HepG2 (cell line): ENCODE measurements around the gene ZNF548. TPM values are rescaled to one million over a fixed set of nuclear protein-coding genes. Genes with fewer than 3 reads are reported as not detected.

Experiments used
- ATAC-seq: fragments of 200-7000 bp; cut with Tn5 transposase; 3 replicates; pipeline ENCODE4 v1.9.1; 2020; ENCODE audit warnings: mild to moderate bottlenecking, moderate library complexity
- BruUV-seq: library from RNA; stranded (reverse); fragments of 400-500 nt; replicated peaks from 2 replicates; lab custom pipeline; 2021; lab: Mats Ljungman, UMichigan
- CTCF ChIA-PET: fragments of 300-600 bp; formaldehyde crosslinking; extraction: SDS; loops from one replicate; lab custom pipeline; 2021; ENCODE audit warnings: low total read pairs, inconsistent platforms, low intra/inter-chr PET ratio; lab: Yijun Ruan, JAX
- POLR2A ChIA-PET: fragments of 350-600 bp; sonication (Branson Sonifier 250); formaldehyde crosslinking; loops from one replicate; lab custom pipeline; 2020; ENCODE audit warnings: antibody characterized with exemption, inconsistent platforms; lab: Yijun Ruan, JAX
- DNase-seq: peaks from one replicate; pipeline ENCODE4 v3.0.0-alpha.2; 2015; ENCODE audit warnings: low spot score
- FAIRE-seq: peaks from 3 replicates; lab custom pipeline; 2011; peaks lifted over from hg19 to GRCh38; lab: Jason Lieb, UNC
- H2AFZ ChIP-seq: one replicate; pipeline ENCODE4 v1.6.1; 2011; ENCODE audit warnings: low read length, inconsistent platforms
- H3K27ac ChIP-seq: fragments of 300-600 bp; 3 replicates; pipeline ENCODE4 v1.8.0; 2011; ENCODE audit warnings: mixed run types, mild to moderate bottlenecking, mixed read lengths, low read length, inconsistent platforms; ENCODE audit not compliant: insufficient read depth; ENCODE audit errors: extremely low read length
- H3K27me3 ChIP-seq, 2 experiments: fragments of 200-600 bp in 1 of 2; 2 replicates in 1 of 2; 3 replicates in 1 of 2; pipeline versions ENCODE4 v1.6.0 to v1.8.0; 2011; ENCODE audit warnings: low read length in 2 of 2, mild to moderate bottlenecking in 2 of 2, moderate library complexity in 2 of 2, inconsistent platforms in 1 of 2; ENCODE audit not compliant: insufficient read depth in 2 of 2, control insufficient read depth in 1 of 2
- H3K36me3 ChIP-seq, 2 experiments: fragments of 200-600 bp in 1 of 2; replicated peaks in 1 of 2; 2 replicates in 1 of 2; 3 replicates in 1 of 2; pipeline versions ENCODE4 v1.5.1 to v1.8.0; 2011; ENCODE audit warnings: low read length in 2 of 2, inconsistent platforms in 1 of 2; ENCODE audit not compliant: insufficient read depth in 2 of 2, control insufficient read depth in 1 of 2
- H3K4me1 ChIP-seq: 2 replicates; pipeline ENCODE4 v1.5.1; 2012; ENCODE audit warnings: low read length, inconsistent platforms; ENCODE audit not compliant: insufficient read depth
- H3K4me2 ChIP-seq: 2 replicates; pipeline ENCODE4 v1.6.0; 2011; ENCODE audit warnings: low read depth, low read length, inconsistent platforms
- H3K4me3 ChIP-seq, 3 experiments: fragments of 200-600 bp in 1 of 3; sonication (generic), shearing (Covaris generic) in 1 of 3; replicated peaks in 1 of 3; 2 replicates each; pipeline ENCODE4 v1.5.1; 2011 to 2016; ENCODE audit warnings: low read length in 3 of 3, inconsistent platforms in 2 of 3, low read depth in 2 of 3, mild to moderate bottlenecking in 2 of 3, control low read depth in 1 of 3, mixed read lengths in 1 of 3; ENCODE audit not compliant: insufficient read depth in 1 of 3
- H3K79me2 ChIP-seq: one replicate; pipeline ENCODE4 v1.6.1; 2011; ENCODE audit warnings: low read length, inconsistent platforms; ENCODE audit not compliant: insufficient read depth
- H3K9ac ChIP-seq: 2 replicates; pipeline ENCODE4 v1.6.0; 2011; ENCODE audit warnings: mild to moderate bottlenecking, low read depth, low read length, inconsistent platforms; ENCODE audit not compliant: insufficient read depth
- H3K9me3 ChIP-seq: 2 replicates; pipeline ENCODE4 v1.5.1; 2012; ENCODE audit warnings: mild to moderate bottlenecking, low read length
- H4K20me1 ChIP-seq: 2 replicates; pipeline ENCODE4 v1.6.0; 2011; ENCODE audit warnings: inconsistent platforms, mild to moderate bottlenecking, low read length, moderate library complexity; ENCODE audit not compliant: insufficient read depth
- ARNT2 ChIP-seq: sonication (generic); formaldehyde crosslinking; IDR thresholded peaks from 2 replicates; pipeline ENCODE4 v1.8.0; 2022; ENCODE audit warnings: mild to moderate bottlenecking, low read depth, missing genetic modification reagents, moderate library complexity
- ETV5 ChIP-seq: IDR thresholded peaks from 2 replicates; pipeline ENCODE4 v1.6.1; 2018; ENCODE audit warnings: missing biosample characterization, missing genetic modification reagents, inconsistent platforms, borderline replicate concordance
- FOXK2 ChIP-seq: fragments of 450-650 bp; IDR thresholded peaks from 2 replicates; pipeline ENCODE4 v1.6.1; 2016
- HNRNPL ChIP-seq: fragments of 200-400 bp; formaldehyde crosslinking; IDR thresholded peaks from 2 replicates; pipeline ENCODE4 v1.6.1; 2017; ENCODE audit warnings: mild to moderate bottlenecking, low read depth, low read length
- JARID2 ChIP-seq: sonication (generic); formaldehyde crosslinking; IDR thresholded peaks from 2 replicates; pipeline ENCODE4 v1.8.1; 2023; ENCODE audit warnings: missing genetic modification reagents, inconsistent platforms; ENCODE audit not compliant: insufficient replicate concordance
- KDM4B ChIP-seq: sonication (generic); formaldehyde crosslinking; IDR thresholded peaks from 2 replicates; pipeline ENCODE4 v1.4.0; 2020; ENCODE audit warnings: missing genetic modification reagents
- KLF15 ChIP-seq: sonication (generic); formaldehyde crosslinking; IDR thresholded peaks from 2 replicates; pipeline ENCODE4 v1.8.1; 2023; ENCODE audit warnings: borderline replicate concordance, mild to moderate bottlenecking, inconsistent platforms, missing genetic modification reagents, mixed read lengths
- KMT2A ChIP-seq: sonication (generic); formaldehyde crosslinking; IDR thresholded peaks from 2 replicates; pipeline ENCODE4 v1.4.0; 2020; ENCODE audit warnings: missing genetic modification reagents
- MED13 ChIP-seq: sonication (generic); formaldehyde crosslinking; IDR thresholded peaks from 2 replicates; pipeline ENCODE4 v1.5.0; 2020; ENCODE audit warnings: missing genetic modification reagents
- PCBP2 ChIP-seq: fragments of 200-400 bp; formaldehyde crosslinking; optimal IDR thresholded peaks from 2 replicates; pipeline ENCODE3; 2018; ENCODE audit warnings: low read length, low read depth; ENCODE audit not compliant: poor library complexity, severe bottlenecking
- REXO4 ChIP-seq: sonication (generic); formaldehyde crosslinking; IDR thresholded peaks from 2 replicates; pipeline ENCODE4 v1.8.0; 2022; ENCODE audit warnings: missing genetic modification reagents, mild to moderate bottlenecking, borderline replicate concordance
- SNRNP70 ChIP-seq: fragments of 200-400 bp; formaldehyde crosslinking; IDR thresholded peaks from 2 replicates; pipeline ENCODE4 v1.6.1; 2017; ENCODE audit warnings: mild to moderate bottlenecking, low read depth, low read length, moderate library complexity
- ZFP36L1 ChIP-seq: sonication (generic); formaldehyde crosslinking; IDR thresholded peaks from 2 replicates; pipeline ENCODE4 v1.8.0; 2022; ENCODE audit warnings: mild to moderate bottlenecking, missing genetic modification reagents, moderate library complexity
- ZNF274 ChIP-seq: sonication (generic); formaldehyde crosslinking; IDR thresholded peaks from 2 replicates; pipeline ENCODE4 v1.5.1; 2020; ENCODE audit warnings: mild to moderate bottlenecking, missing genetic modification reagents
- ZNF644 ChIP-seq: IDR thresholded peaks from 2 replicates; pipeline ENCODE4 v1.6.1; 2016; ENCODE audit warnings: low read depth
- ZNF713 ChIP-seq: sonication (generic); formaldehyde crosslinking; IDR thresholded peaks from 2 replicates; pipeline ENCODE4 v1.4.0; 2020; ENCODE audit warnings: mild to moderate bottlenecking, missing genetic modification reagents
- ZNF792 ChIP-seq: IDR thresholded peaks from 2 replicates; pipeline ENCODE4 v1.6.1; 2016
- ZNF878 ChIP-seq: sonication (generic); formaldehyde crosslinking; IDR thresholded peaks from 2 replicates; pipeline ENCODE4 v1.8.1; 2023; ENCODE audit warnings: mild to moderate bottlenecking, missing genetic modification reagents, moderate library complexity
- ZZZ3 ChIP-seq: sonication (generic); formaldehyde crosslinking; IDR thresholded peaks from 2 replicates; pipeline ENCODE4 v1.4.0; 2020; ENCODE audit warnings: missing genetic modification reagents, mild to moderate bottlenecking, borderline replicate concordance
- WGBS: methylation state at CpG from one replicate; pipeline ENCODE4 v1.1.6; 2017; ENCODE audit warnings: low lambda C conversion rate; 5-methylcytosine and 5-hydroxymethylcytosine counted together
- in situ Hi-C: cut with HindIII; loops from 2 replicates; pipeline ENCODE4 v1.10.0; 2017; ENCODE audit warnings: low pct_unique_long_range_greater_than_20kb; ENCODE audit not compliant: extremely low pct_ligation_motif_present
- intact Hi-C: fragments of 100-400 bp; cut with micrococcal nuclease; formaldehyde crosslinking; loops from one replicate; pipeline ENCODE4 v1.10.0; 2022; ENCODE audit not compliant: unreplicated experiment
- polyA plus RNA-seq, 8 experiments: library from polyadenylated mRNA; depleted of rRNA in 3 of 8; stranded (reverse) in 7 of 8; unstranded in 1 of 8; fragments of >200 nt; fragmentation: Illumina TruSeq in 4 of 8; extraction: Trizol in 4 of 8; gene quantifications; 2 replicates each; pipeline versions ENCODE4 v1.2.1 to v1.2.3, GENCODE V29; 2011 to 2016; ENCODE audit warnings: low read depth in 4 of 8, missing spikeins in 1 of 8, mixed read lengths in 1 of 8; ENCODE audit not compliant: insufficient read depth in 1 of 8
- total RNA-seq, 5 experiments: library from RNA; depleted of rRNA; stranded (reverse); fragments of >200 nt; fragmentation: Illumina TruSeq; extraction: Trizol; gene quantifications; 2 replicates each; pipeline ENCODE4 v1.2.3, GENCODE V29; 2016; ENCODE audit warnings: low read depth in 1 of 5
- TF ChIP-seq, protein P1 (sequence below): IDR thresholded peaks from 2 replicates; pipeline ENCODE4 v1.6.1; 2016; ENCODE audit warnings: low read depth, borderline replicate concordance
- TF ChIP-seq, protein P2 (sequence below): sonication (generic); formaldehyde crosslinking; IDR thresholded peaks from 2 replicates; pipeline ENCODE4 v1.5.1; 2020; ENCODE audit warnings: missing genetic modification reagents, mild to moderate bottlenecking, borderline replicate concordance

ZNF548 gene
- total and polyA plus RNA-seq, 2 of the 13 experiments (the other 11 are each of a cell fraction or from before 2014, with no cell fraction given) = 19.6 to 24.9 TPM

DNA sequence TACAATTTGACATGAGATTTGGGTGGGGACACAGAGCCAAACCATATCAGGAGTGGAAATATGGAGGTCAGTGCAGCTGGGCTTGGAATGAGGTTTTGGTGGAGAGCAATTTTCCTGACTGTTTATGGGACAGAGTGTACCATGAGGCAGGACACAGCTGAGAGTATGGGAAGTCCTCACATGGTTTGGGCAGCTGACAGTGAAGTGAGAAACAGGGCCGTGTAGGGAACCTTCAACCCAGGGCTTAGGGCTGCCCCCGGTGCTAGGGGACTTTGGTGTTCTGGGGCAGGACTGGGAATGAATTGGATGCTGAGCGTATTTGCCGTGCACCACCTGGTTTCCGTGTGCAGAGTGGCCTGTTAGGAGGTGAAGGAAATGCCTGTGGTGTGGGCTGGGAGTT lies 6.1 kb downstream of the ZNF548 start:
- H3K9me3 ChIP-seq = no peaks in the 10 kb centered on the region
- no peak overlapping the region for H2AFZ ChIP-seq
- DNase-seq (no peak), FAIRE-seq (no peak), ATAC-seq (no peak; the same call in 2 of the 3 replicates)
- ChIA-PET CTCF (no interaction called here), POLR2A (no interaction called here)
- H3K4me2 ChIP-seq = no peak overlapping the region
- H3K4me1 ChIP-seq = peaks cover 21% of the 10 kb centered on the region
- no peak overlapping the region for H3K4me3 ChIP-seq
- no peak overlapping the region for H3K27ac ChIP-seq
- peaks cover 18 to 57% of the 10 kb centered on the region in 2 experiments for H3K36me3 ChIP-seq
- no peak overlapping the region for H3K9ac ChIP-seq
- no TSS peak for BruUV-seq
- intact Hi-C loops = no loop called here
- WGBS = 94% methylated on average over 5 of the region's 5 CpGs
- TF ChIP-seq ARNT2 = no peak
- no peak for TF ChIP-seq KDM4B (CRISPR knock-in tag)
- no peak for TF ChIP-seq ZNF644 (CRISPR knock-in tag)
- TF ChIP-seq KMT2A = no peak
- no peak for TF ChIP-seq KLF15 (CRISPR knock-in tag)
- no peak for TF ChIP-seq ZNF792
- TF ChIP-seq ZNF878 (CRISPR knock-in tag) = no peak
- H4K20me1 ChIP-seq = no peaks in the 10 kb centered on the region
- in situ Hi-C loops = no loop called here
- no peaks in the 10 kb centered on the region for H3K27me3 ChIP-seq
- H3K79me2 ChIP-seq = peaks cover 39% of the 10 kb centered on the region

DNA sequence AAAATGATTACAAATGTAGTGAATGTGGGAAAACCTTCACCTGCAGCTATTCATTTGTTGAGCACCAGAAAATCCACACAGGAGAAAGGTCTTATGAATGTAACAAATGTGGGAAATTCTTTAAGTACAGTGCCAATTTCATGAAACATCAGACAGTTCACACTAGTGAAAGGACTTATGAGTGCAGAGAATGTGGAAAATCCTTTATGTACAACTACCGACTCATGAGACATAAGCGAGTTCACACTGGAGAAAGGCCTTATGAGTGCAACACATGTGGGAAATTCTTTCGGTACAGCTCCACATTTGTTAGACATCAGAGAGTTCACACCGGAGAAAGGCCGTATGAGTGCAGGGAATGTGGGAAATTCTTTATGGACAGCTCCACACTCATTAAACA lies 9.2 kb downstream of the ZNF548 start:
- Histone ChIP-seq H3K9ac (no peak overlapping the region), H3K9me3 (no peaks in the 10 kb centered on the region), H3K79me2 (peaks cover 13% of the 10 kb centered on the region), H3K4me2 (no peak overlapping the region), H4K20me1 (no peaks in the 10 kb centered on the region), H3K4me3 (no peak overlapping the region), H3K27me3 (no peaks in the 10 kb centered on the region), H3K36me3 (peaks cover 17 to 55% of the 10 kb centered on the region in 2 experiments), H2AFZ (no peak overlapping the region), H3K4me1 (peaks cover 7% of the 10 kb centered on the region), H3K27ac (no peak overlapping the region)
- 98% methylated on average over 5 of the region's 5 CpGs for WGBS
- intact Hi-C loops (no loop called here), in situ Hi-C loops (no loop called here)
- ATAC-seq (no peak), FAIRE-seq (no peak), DNase-seq (no peak)
- CTCF ChIA-PET = no interaction called here
- BruUV-seq = no TSS peak
- POLR2A ChIA-PET = no interaction called here
- TF ChIP-seq ETV5 (CRISPR knock-in tag) = no peak
- TF ChIP-seq ZZZ3 = no peak
- TF ChIP-seq FOXK2 = no peak
- TF ChIP-seq, protein P1, sequence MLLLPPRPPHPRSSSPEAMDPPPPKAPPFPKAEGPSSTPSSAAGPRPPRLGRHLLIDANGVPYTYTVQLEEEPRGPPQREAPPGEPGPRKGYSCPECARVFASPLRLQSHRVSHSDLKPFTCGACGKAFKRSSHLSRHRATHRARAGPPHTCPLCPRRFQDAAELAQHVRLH (CRISPR knock-in tag) = no peak
- TF ChIP-seq JARID2 (CRISPR knock-in tag) = no peak
- no peak for TF ChIP-seq ZFP36L1 (CRISPR knock-in tag)
- no peak for TF ChIP-seq REXO4
- TF ChIP-seq HNRNPL = no peak
- no peak for TF ChIP-seq ZNF274 (CRISPR knock-in tag)
- TF ChIP-seq PCBP2 = no peak
- TF ChIP-seq, protein P2, sequence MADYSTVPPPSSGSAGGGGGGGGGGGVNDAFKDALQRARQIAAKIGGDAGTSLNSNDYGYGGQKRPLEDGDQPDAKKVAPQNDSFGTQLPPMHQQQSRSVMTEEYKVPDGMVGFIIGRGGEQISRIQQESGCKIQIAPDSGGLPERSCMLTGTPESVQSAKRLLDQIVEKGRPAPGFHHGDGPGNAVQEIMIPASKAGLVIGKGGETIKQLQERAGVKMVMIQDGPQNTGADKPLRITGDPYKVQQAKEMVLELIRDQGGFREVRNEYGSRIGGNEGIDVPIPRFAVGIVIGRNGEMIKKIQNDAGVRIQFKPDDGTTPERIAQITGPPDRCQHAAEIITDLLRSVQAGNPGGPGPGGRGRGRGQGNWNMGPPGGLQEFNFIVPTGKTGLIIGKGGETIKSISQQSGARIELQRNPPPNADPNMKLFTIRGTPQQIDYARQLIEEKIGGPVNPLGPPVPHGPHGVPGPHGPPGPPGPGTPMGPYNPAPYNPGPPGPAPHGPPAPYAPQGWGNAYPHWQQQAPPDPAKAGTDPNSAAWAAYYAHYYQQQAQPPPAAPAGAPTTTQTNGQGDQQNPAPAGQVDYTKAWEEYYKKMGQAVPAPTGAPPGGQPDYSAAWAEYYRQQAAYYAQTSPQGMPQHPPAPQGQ (CRISPR knock-in tag) = no peak
- TF ChIP-seq MED13 = no peak
- no peak for TF ChIP-seq SNRNP70
- TF ChIP-seq ZNF713 = no peak
